Measurements from ENCODE around the gene TRDMT1. TPM values are rescaled to one million over a fixed set of nuclear protein-coding genes. Genes with fewer than 3 reads are reported as not detected.

The TRDMT1 gene, protein sequence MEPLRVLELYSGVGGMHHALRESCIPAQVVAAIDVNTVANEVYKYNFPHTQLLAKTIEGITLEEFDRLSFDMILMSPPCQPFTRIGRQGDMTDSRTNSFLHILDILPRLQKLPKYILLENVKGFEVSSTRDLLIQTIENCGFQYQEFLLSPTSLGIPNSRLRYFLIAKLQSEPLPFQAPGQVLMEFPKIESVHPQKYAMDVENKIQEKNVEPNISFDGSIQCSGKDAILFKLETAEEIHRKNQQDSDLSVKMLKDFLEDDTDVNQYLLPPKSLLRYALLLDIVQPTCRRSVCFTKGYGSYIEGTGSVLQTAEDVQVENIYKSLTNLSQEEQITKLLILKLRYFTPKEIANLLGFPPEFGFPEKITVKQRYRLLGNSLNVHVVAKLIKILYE
- total RNA-seq = 2.0 and 7.8 TPM in 2 replicates

DNA sequence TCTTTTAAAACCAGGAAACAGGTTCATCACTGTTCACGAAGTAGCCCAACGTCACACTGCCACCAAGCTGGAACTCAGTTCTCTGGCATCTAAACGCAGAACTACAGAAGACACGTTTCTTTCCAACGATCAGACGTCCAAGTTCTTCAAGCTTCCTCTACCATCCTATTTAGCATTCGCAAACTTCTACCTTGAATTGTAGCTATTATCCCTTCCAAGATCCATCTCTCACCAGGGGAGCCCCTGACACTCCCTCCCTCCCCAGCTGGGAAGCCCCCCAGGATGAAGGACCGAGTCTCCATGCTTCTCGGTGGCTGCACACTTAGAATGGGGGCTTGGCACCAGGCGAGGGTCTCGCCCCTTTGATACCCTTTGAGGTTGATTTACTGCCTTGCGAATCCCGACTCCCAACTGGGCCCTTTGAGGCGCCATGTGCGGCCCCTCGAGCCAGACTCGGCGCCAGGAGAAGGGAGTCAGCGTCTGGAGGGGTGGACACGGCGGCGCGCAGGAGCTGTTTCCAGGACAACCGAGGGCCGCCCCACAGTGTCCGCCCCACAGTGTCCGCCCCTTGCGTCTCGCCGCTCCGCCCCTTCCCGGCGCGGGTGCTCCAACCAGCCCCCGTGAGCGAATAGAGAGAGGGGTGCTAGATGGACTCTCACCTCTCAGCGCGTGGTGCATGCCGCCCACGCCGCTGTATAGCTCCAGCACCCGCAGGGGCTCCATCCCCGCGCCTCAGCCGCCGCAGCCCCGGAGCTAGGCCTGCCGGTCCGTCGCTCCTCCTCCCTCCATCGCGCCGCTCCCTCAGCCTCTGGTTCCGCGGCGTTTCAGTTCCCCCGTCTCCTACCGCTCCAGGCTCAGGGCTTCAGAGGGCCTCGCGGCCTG, at the start of gene TRDMT1:
TRDMT1 (minus strand) TSS at position 761 of the 882 bp plus-strand sequence; CDS start at position 723, 38 bp downstream.
- no peak for DNase-seq (ENCODE audit: extremely low read depth, low read depth, low spot score)

DNA sequence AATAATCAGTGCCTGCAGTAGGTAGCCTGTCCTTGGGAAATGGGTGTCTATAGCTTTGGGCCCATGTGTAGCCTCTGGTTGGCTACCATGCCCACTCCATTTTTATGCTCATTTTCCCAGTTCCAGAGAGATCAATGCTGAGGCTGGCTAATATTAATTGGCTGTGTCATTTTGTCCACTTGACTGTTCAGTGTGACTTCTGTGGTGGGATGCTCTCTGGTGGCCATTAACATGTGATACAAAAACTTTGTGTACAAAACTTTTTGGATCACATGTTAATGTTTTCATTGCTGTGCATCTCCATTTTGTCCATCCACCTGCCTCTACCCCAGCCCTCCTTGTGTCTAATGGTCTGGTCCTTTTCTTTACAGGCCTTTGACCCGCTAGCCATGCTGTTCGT, 49.3 kb upstream of the TRDMT1 start:
- no peak for DNase-seq (ENCODE audit: extremely low read depth, low read depth, low spot score)

DNA sequence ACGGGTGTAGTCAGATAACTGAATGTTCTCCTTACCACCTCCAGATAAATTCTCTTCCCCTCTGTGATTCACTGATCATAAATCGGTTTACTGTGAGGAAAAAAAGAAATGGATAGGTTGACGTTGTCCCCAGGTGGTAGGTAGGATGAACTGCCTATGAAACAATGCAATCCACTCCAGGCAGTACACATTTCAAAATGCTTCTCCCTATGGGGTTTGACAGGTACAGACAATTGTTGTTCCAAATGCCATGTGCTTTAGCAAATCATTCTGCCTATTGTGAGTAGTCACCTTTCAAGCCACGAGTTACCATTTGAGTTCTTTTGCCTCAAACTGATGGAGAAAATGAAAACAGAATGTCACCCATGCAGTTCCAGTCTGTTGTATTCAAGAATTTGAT, 48.3 kb upstream of the TRDMT1 start:
- no peak for DNase-seq (ENCODE audit: extremely low read depth, low read depth, low spot score)

- DNase-seq (ENCODE audit: extremely low read depth, low read depth, low spot score) = no peak
Measured at GRCh38 chr10:17248964-17249363, 47.5 kb upstream of the TRDMT1 start.

- no peak for DNase-seq (ENCODE audit: extremely low read depth, low read depth, low spot score)
Measured at GRCh38 chr10:17247210-17247609, 45.7 kb upstream of the TRDMT1 start.

GRCh38 chr10:17244700-17245365, 43.4 kb upstream of the TRDMT1 start:
- DNase-seq (ENCODE audit: extremely low read depth, low read depth, low spot score) = no peak

- no peak for DNase-seq (ENCODE audit: extremely low read depth, low read depth, low spot score)
Measured at GRCh38 chr10:17241611-17242333, 40.3 kb upstream of the TRDMT1 start.

DNA sequence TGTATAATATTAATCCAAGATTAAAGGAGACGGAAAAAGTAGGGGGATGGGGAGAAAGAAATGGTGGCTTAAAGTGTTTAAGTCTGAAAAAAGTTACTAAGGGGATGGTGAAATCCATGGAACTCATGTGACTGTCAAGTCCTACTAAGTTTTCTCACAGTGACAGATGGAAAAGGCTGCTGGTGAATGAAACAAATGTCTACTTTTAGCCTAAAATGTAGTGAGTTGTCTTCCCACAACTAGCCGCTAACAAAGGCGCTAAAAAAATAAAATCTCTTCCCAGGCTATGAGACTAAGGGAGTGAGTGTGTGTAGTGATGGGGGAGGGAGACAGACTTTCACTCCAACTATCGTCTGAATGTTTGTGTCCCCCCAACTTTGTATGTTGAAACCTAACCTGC, 39.1 kb upstream of the TRDMT1 start:
- DNase-seq (ENCODE audit: extremely low read depth, low read depth, low spot score) = no peak

- DNase-seq (ENCODE audit: extremely low read depth, low read depth, low spot score) = no peak
Measured at GRCh38 chr10:17240096-17240495, 38.6 kb upstream of the TRDMT1 start.

- no peak for DNase-seq (ENCODE audit: extremely low read depth, low read depth, low spot score)
Measured at GRCh38 chr10:17239345-17240085, 38.0 kb upstream of the TRDMT1 start.

DNA sequence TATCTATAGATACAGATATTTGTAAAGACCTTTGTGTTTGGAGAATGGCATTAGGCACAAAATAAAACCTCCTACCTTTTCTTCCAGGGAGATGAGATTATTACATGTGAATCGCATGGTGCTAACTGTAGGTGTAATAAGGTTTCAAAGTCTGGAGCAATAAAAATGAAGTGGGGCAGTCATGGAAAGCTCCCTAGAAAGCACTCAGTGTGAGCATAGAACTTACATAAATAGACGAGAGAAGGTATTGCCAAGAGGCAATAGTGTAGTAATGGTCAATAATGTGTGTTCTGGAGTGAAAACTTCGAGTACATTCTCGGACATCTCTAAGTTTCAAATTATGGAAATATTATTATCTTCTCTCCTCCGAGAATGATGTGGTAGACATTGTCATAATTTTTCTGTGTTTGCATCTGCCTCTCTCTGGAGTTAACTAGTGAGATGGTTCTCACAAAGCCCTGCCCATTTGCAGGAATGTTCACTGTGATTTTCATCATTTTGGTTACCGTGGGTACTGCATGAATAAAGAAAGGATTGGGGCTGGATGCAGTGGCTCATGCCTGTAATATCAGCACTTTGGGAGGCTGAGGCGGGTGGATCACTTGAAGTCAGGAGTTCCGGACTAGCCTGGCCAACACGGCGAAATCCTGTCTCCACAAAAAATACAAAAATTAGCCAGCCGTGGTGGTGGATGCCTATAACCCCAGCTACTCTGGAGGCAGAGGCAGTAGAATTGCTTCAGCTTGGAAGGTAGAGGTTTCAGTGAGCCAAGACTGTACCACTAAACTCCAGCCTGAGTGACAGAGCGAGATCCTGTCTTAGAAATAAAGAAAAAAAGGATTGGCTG, 37.2 kb upstream of the TRDMT1 start:
- no peak for DNase-seq (ENCODE audit: extremely low read depth, low read depth, low spot score)

DNA sequence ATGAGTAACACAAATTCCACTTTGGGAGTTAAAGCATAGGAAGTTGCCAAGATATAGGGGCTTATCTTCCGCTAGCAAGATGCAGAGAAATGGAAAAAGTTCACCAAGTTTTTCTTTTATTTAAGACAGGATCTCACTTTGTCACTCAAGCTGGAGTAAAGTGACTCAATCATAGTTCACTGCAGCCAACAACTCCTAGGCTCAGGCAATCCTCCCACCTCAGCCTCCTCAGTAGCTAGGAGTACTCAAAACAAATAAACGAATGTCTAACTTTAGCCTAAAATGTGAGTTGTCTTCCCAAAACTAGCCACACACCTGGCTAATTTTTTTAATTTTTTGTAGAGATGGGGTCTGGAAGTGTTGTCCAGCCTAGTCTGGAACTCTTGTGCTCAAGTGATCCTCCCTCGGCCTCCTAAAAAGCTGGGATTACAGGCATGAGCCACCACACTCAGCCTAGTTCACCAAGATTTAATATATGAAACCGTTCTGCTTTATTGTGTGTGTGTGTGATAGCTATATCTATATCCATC, 36.5 kb upstream of the TRDMT1 start:
- no peak for DNase-seq (ENCODE audit: extremely low read depth, low read depth, low spot score)

- DNase-seq (ENCODE audit: extremely low read depth, low read depth, low spot score) = no peak
Measured at GRCh38 chr10:17237149-17237527, 35.7 kb upstream of the TRDMT1 start.

GRCh38 chr10:17236468-17237148, 35.1 kb upstream of the TRDMT1 start:
- no peak for DNase-seq (ENCODE audit: extremely low read depth, low read depth, low spot score)

DNA sequence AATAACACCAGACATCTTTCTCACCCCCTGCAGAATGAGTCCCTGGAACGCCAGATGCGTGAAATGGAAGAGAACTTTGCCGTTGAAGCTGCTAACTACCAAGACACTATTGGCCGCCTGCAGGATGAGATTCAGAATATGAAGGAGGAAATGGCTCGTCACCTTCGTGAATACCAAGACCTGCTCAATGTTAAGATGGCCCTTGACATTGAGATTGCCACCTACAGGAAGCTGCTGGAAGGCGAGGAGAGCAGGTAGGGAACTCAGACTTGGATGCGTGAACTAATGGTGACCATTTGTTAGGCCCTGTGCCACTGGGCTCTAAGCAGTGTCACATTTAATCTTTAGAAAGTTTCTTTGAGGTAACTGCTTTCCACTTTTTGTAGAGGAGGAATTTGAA, 33.7 kb upstream of the TRDMT1 start:
- no peak for DNase-seq (ENCODE audit: extremely low read depth, low read depth, low spot score)

DNA sequence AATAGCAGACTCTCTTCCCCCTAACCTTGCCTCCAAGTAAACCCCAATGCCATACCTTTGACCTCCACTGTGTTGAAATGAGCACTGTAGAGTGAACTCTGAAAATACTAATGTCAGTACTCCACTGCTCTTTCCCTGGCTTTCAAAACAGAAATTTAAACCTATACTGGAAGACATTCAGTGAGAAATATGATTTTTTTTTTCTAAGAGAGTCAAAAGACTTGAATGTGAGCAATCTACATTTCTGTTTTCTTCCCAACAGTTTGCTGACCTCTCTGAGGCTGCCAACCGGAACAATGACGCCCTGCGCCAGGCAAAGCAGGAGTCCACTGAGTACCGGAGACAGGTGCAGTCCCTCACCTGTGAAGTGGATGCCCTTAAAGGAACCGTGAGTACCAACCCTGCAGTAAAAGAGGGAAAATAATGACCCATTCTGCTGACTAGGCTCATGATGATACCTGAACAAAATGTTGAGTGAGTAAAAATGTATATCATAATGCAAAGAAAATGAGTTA, 33.0 kb upstream of the TRDMT1 start:
- no peak for DNase-seq (ENCODE audit: extremely low read depth, low read depth, low spot score)

- DNase-seq (ENCODE audit: extremely low read depth, low read depth, low spot score) = no peak
Measured at GRCh38 chr10:17233286-17233991, 32.0 kb upstream of the TRDMT1 start.

Data from glomerular endothelial cell (primary cell).